H9 (cell line): ENCODE results near the gene HOXA7. TPM values are rescaled to one million over a fixed set of nuclear protein-coding genes. Genes with fewer than 3 reads are reported as not detected.

Source experiments
- DNase-seq: peaks from one replicate; pipeline ENCODE4 v3.0.0-alpha.2; 2017
- H2AFZ ChIP-seq: one replicate; pipeline ENCODE4 v1.6.1; 2013; ENCODE audit warnings: mild to moderate bottlenecking, low read length, control low read depth, moderate library complexity
- H2AK5ac ChIP-seq: 2 replicates; pipeline ENCODE4 v1.6.1; 2013; ENCODE audit warnings: low read length, control low read depth, mixed read lengths; ENCODE audit not compliant: insufficient read length
- H2BK120ac ChIP-seq: one replicate; pipeline ENCODE4 v1.6.1; 2013; ENCODE audit warnings: low read depth, mild to moderate bottlenecking, low read length, control low read depth, inconsistent platforms; ENCODE audit not compliant: poor library complexity, severe bottlenecking
- H2BK12ac ChIP-seq: 2 replicates; pipeline ENCODE4 v1.6.1; 2013; ENCODE audit warnings: low read length, control low read depth, mixed read lengths, low read depth; ENCODE audit not compliant: insufficient read length
- H2BK15ac ChIP-seq: 2 replicates; pipeline ENCODE4 v1.6.1; 2013; ENCODE audit warnings: low read depth, low read length, control low read depth
- H2BK20ac ChIP-seq: one replicate; pipeline ENCODE4 v1.6.1; 2013; ENCODE audit warnings: low read depth, mild to moderate bottlenecking, low read length, control low read depth, inconsistent platforms; ENCODE audit not compliant: poor library complexity, severe bottlenecking
- H2BK5ac ChIP-seq: 2 replicates; pipeline ENCODE4 v1.6.1; 2013; ENCODE audit warnings: low read length, control low read depth, mixed read lengths; ENCODE audit not compliant: insufficient read length
- H3K14ac ChIP-seq: 2 replicates; pipeline ENCODE4 v1.6.1; 2013; ENCODE audit warnings: low read length, control low read depth; ENCODE audit not compliant: insufficient read depth
- H3K18ac ChIP-seq: 2 replicates; pipeline ENCODE4 v1.6.1; 2013; ENCODE audit warnings: low read depth, mild to moderate bottlenecking, mixed read lengths, low read length, control low read depth; ENCODE audit not compliant: insufficient read length
- H3K23ac ChIP-seq: 2 replicates; pipeline ENCODE4 v1.6.1; 2013; ENCODE audit warnings: low read length, control low read depth, mixed read lengths, low read depth; ENCODE audit not compliant: insufficient read length
- H3K23me2 ChIP-seq: 2 replicates; pipeline ENCODE4 v1.6.1; 2013; ENCODE audit warnings: low read depth, mild to moderate bottlenecking, mixed read lengths, low read length, control low read depth; ENCODE audit not compliant: insufficient read length, poor library complexity, severe bottlenecking
- H3K27ac ChIP-seq: 2 replicates; pipeline ENCODE4 v1.5.1; 2013; ENCODE audit warnings: low read length, control low read depth, mixed read lengths, low read depth; ENCODE audit not compliant: insufficient read length
- H3K27me3 ChIP-seq: 2 replicates; pipeline ENCODE4 v1.6.1; 2013; ENCODE audit warnings: low read length, control low read depth, inconsistent platforms; ENCODE audit not compliant: insufficient read depth
- H3K4ac ChIP-seq: 2 replicates; pipeline ENCODE4 v1.6.1; 2013; ENCODE audit warnings: low read depth, mild to moderate bottlenecking, control low read depth, inconsistent platforms, low read length, moderate library complexity
- H3K4me1 ChIP-seq: 2 replicates; pipeline ENCODE4 v1.6.1; 2013; ENCODE audit warnings: low read length, control low read depth, inconsistent platforms; ENCODE audit not compliant: insufficient read depth
- H3K4me2 ChIP-seq: 2 replicates; pipeline ENCODE4 v1.6.1; 2013; ENCODE audit warnings: low read length, control low read depth, mixed read lengths; ENCODE audit not compliant: insufficient read length, insufficient read depth
- H3K56ac ChIP-seq: 2 replicates; pipeline ENCODE4 v1.6.1; 2013; ENCODE audit warnings: low read depth, mild to moderate bottlenecking, mixed read lengths, low read length, control low read depth; ENCODE audit not compliant: insufficient read length
- H3K79me1 ChIP-seq: 2 replicates; pipeline ENCODE4 v1.6.1; 2013; ENCODE audit warnings: low read depth, mild to moderate bottlenecking, moderate library complexity, low read length, control low read depth, inconsistent platforms; ENCODE audit not compliant: insufficient read depth, poor library complexity, severe bottlenecking
- H3K79me2 ChIP-seq: 2 replicates; pipeline ENCODE4 v1.6.1; 2013; ENCODE audit warnings: low read length, control low read depth, inconsistent platforms; ENCODE audit not compliant: insufficient read depth
- H3K9ac ChIP-seq: 2 replicates; pipeline ENCODE4 v1.6.1; 2013; ENCODE audit warnings: low read length, control low read depth, mixed read lengths; ENCODE audit not compliant: insufficient read length; ENCODE audit errors: extremely low read depth
- H3K9me3 ChIP-seq: one replicate; pipeline ENCODE4 v1.6.1; 2013; ENCODE audit warnings: low read depth, low read length, inconsistent platforms; ENCODE audit not compliant: control insufficient read depth
- H3T11ph ChIP-seq: one replicate; pipeline ENCODE4 v1.6.1; 2013; ENCODE audit warnings: mild to moderate bottlenecking, low read length, control low read depth, inconsistent platforms
- H4K20me1 ChIP-seq: one replicate; pipeline ENCODE4 v1.6.1; 2013; ENCODE audit not compliant: control insufficient read depth, insufficient read length, insufficient read depth
- H4K5ac ChIP-seq: 2 replicates; pipeline ENCODE4 v1.6.1; 2013; ENCODE audit warnings: low read depth, mild to moderate bottlenecking, mixed read lengths, low read length, control low read depth; ENCODE audit not compliant: insufficient read length
- H4K8ac ChIP-seq: replicated peaks from 2 replicates; pipeline ENCODE4 v1.6.1; 2013; ENCODE audit warnings: low read length, control low read depth, mixed read lengths, low read depth; ENCODE audit not compliant: insufficient read length
- H4K91ac ChIP-seq: 2 replicates; pipeline ENCODE4 v1.6.1; 2013; ENCODE audit warnings: low read depth, mild to moderate bottlenecking, moderate library complexity, mixed read lengths, low read length, control low read depth; ENCODE audit not compliant: insufficient read length
- H3K27ac Mint-ChIP-seq, 3 experiments: 2 replicates in 2 of 3; 3 replicates in 1 of 3; pipeline ENCODE4 v1.8.0; 2020 to 2021; ENCODE audit warnings: mixed read lengths in 3 of 3, mild to moderate bottlenecking in 1 of 3, moderate library complexity in 1 of 3
- H3K27me3 Mint-ChIP-seq: 2 replicates; pipeline ENCODE4 v1.8.0; 2021; ENCODE audit warnings: low read depth, mild to moderate bottlenecking, moderate library complexity, mixed read lengths
- H3K36me3 Mint-ChIP-seq, 3 experiments: 2 replicates in 2 of 3; 3 replicates in 1 of 3; pipeline ENCODE4 v1.8.0; 2020 to 2021; ENCODE audit warnings: low read depth in 3 of 3, mixed read lengths in 3 of 3; ENCODE audit not compliant: insufficient read depth in 1 of 3
- H3K4me1 Mint-ChIP-seq, 2 experiments: 2 replicates each; pipeline ENCODE4 v1.8.0; 2020; ENCODE audit warnings: mixed read lengths in 2 of 2
- H3K4me3 Mint-ChIP-seq, 2 experiments: 2 replicates in 1 of 2; 3 replicates in 1 of 2; pipeline ENCODE4 v1.8.0; 2020 to 2021; ENCODE audit warnings: mild to moderate bottlenecking in 2 of 2, mixed read lengths in 2 of 2, moderate library complexity in 1 of 2
- H3K9me3 Mint-ChIP-seq, 2 experiments: 2 replicates in 1 of 2; 3 replicates in 1 of 2; pipeline ENCODE4 v1.8.0; 2020; ENCODE audit warnings: mild to moderate bottlenecking in 2 of 2, mixed read lengths in 2 of 2, moderate library complexity in 1 of 2
- CTCF ChIP-seq: fragments of 200-600 bp; sonication (generic); conservative IDR thresholded peaks from 3 replicates; pipeline ENCODE4 v1.8.0; 2021; ENCODE audit warnings: antibody characterized with exemption, mild to moderate bottlenecking
- WGBS: extraction: QIAGEN DNeasy Blood & Tissue Kit; methylation state at CpG from one replicate; pipeline ENCODE4 v1.1.7; 2013; ENCODE audit warnings: missing lambda C conversion rate, low lambda C conversion rate, mixed read lengths; ENCODE audit not compliant: insufficient read length; ENCODE audit errors: extremely low coverage; 5-methylcytosine and 5-hydroxymethylcytosine counted together
- total RNA-seq: library from RNA; stranded (reverse); gene quantifications from 2 replicates; pipeline ENCODE4 v1.2.1, GENCODE V29; 2021

Gene HOXA7
- total RNA-seq, 1 experiment from 2014 or later = not detected

DNA sequence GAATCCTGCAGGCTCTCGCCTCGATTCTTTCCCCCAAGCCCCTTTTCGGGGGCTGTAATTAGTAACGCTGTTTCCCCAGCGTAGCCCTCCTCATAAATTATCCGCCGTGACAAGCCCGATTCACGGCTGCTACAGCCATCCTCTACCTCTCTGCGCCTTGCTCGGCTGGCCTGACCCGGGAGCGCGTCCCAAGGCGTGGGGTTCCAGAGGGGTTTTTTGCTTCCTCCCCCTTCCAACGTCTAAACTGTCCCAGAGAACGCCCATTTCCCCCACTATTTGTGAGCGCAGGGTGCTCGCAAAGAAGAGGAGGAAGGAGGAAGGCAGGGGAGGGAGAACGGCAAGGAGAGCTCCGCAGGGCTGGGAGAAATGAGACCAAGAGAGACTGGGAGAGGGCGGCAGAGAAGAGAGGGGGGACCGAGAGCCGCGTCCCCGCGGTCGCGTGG lies 13.9 kb downstream of the HOXA7 start:
- Histone ChIP-seq H2AK5ac (no peak overlapping the region), H3K56ac (no peak overlapping the region), H3K9me3 (no peaks in the 10 kb centered on the region), H3K79me2 (no peaks in the 10 kb centered on the region), H3K23me2 (peaks cover 14% of the 10 kb centered on the region), H2AFZ (no peak overlapping the region), H3K18ac (no peak overlapping the region), H3T11ph (no peak overlapping the region), H3K4me2 (peak overlapping the region; percentile 65), H2BK5ac (no peak overlapping the region), H3K23ac (no peak overlapping the region), H2BK15ac (no peak overlapping the region), H3K27me3 (peaks cover 98% of the 10 kb centered on the region), H3K4me1 (no peaks in the 10 kb centered on the region), H3K9ac (no peak overlapping the region), H2BK12ac (no peak overlapping the region), H2BK20ac (no peak overlapping the region), H3K27ac (no peak overlapping the region), H2BK120ac (no peak overlapping the region), H3K4ac (no peak overlapping the region), H4K5ac (no peak overlapping the region), H4K20me1 (no peaks in the 10 kb centered on the region), H3K79me1 (no peaks in the 10 kb centered on the region), H4K91ac (no peak overlapping the region), H4K8ac (no peak overlapping the region), H3K14ac (no peak overlapping the region)
- no peaks in the 10 kb centered on the region; a peak in 2 of 7 replicates for H3K36me3 Mint-ChIP-seq
- no peak for DNase-seq
- peaks cover 100% of the 10 kb centered on the region for H3K27me3 Mint-ChIP-seq
- H3K9me3 Mint-ChIP-seq = peaks cover 14 to 28% of the 10 kb centered on the region in 2 experiments
- no peak for TF ChIP-seq CTCF
- no peak overlapping the region for H3K27ac Mint-ChIP-seq
- peak overlapping the region; percentile 58 to 77 for H3K4me3 Mint-ChIP-seq
- H3K4me1 Mint-ChIP-seq = peaks cover 7 to 20% of the 10 kb centered on the region in 2 experiments
- WGBS = no CpG with 5 or more reads among the region's 29 CpGs
